A673 (cell line): Measurements from ENCODE around the gene PCBP4. TPM values are rescaled to one million over a fixed set of nuclear protein-coding genes. Genes with fewer than 3 reads are reported as not detected.

Experiments used
- BruUV-seq: library from RNA; stranded (reverse); fragments of 400-500 nt; replicated peaks from 2 replicates; lab custom pipeline; 2021; lab: Mats Ljungman, UMichigan
- CTCF ChIA-PET: fragments of 300-600 bp; sonication (Branson Sonifier 250); formaldehyde crosslinking; loops from one replicate; lab custom pipeline; 2022; ENCODE audit warnings: antibody characterized with exemption; lab: Charles Lee
- POLR2A ChIA-PET: fragments of 300-600 bp; sonication (Branson Sonifier 250); formaldehyde crosslinking; loops from one replicate; lab custom pipeline; 2022; ENCODE audit warnings: antibody characterized with exemption; ENCODE audit not compliant: low non-redundant PET; lab: Charles Lee
- DNase-seq: peaks from one replicate; pipeline ENCODE4 v3.0.0-alpha.2; 2015; ENCODE audit warnings: low spot score
- H3K27ac ChIP-seq: fragments of 200-600 bp; sonication (generic); 2 replicates; pipeline ENCODE4 v1.5.1; 2016; ENCODE audit warnings: mixed run types, low read depth, mild to moderate bottlenecking, mixed read lengths, antibody characterized with exemption, low read length; ENCODE audit not compliant: poor library complexity, severe bottlenecking
- H3K27me3 ChIP-seq: fragments of 200-600 bp; sonication (generic); replicated peaks from 2 replicates; pipeline ENCODE4 v1.6.1; 2017; ENCODE audit warnings: mixed run types, low read depth, mild to moderate bottlenecking, mixed read lengths, antibody characterized with exemption, low read length; ENCODE audit not compliant: insufficient read depth, poor library complexity
- H3K36me3 ChIP-seq: fragments of 200-600 bp; sonication (generic); 2 replicates; pipeline ENCODE4 v1.6.1; 2016; ENCODE audit warnings: mixed run types, mild to moderate bottlenecking, mixed read lengths, antibody characterized with exemption, low read length; ENCODE audit not compliant: insufficient read depth, poor library complexity, severe bottlenecking
- H3K4me1 ChIP-seq: fragments of 200-600 bp; sonication (generic); 2 replicates; pipeline ENCODE4 v1.6.1; 2017; ENCODE audit warnings: mixed run types, mild to moderate bottlenecking, mixed read lengths, antibody characterized with exemption, low read length; ENCODE audit not compliant: insufficient read depth, poor library complexity, severe bottlenecking
- H3K4me3 ChIP-seq: fragments of 200-600 bp; sonication (generic); 2 replicates; pipeline ENCODE4 v1.5.1; 2016; ENCODE audit warnings: low read depth, mixed run types, mild to moderate bottlenecking, mixed read lengths, low read length; ENCODE audit not compliant: poor library complexity, severe bottlenecking
- H3K9me3 ChIP-seq: fragments of 200-600 bp; sonication (generic); 2 replicates; pipeline ENCODE4 v1.6.1; 2016; ENCODE audit warnings: mixed run types, low read depth, mild to moderate bottlenecking, mixed read lengths, antibody characterized with exemption, low read length; ENCODE audit not compliant: poor library complexity, severe bottlenecking
- CTCF ChIP-seq: fragments of 300-800, 200-600 bp; sonication (generic); conservative IDR thresholded peaks from 2 replicates; pipeline ENCODE4 v1.5.1; 2017; ENCODE audit warnings: low read depth, mild to moderate bottlenecking, antibody characterized with exemption, low read length, moderate library complexity, mixed read lengths
- EZH2 ChIP-seq: fragments of 200-600 bp; sonication (generic); IDR thresholded peaks from 2 replicates; pipeline ENCODE4 v1.6.1; 2017; ENCODE audit warnings: borderline replicate concordance, low read depth, mild to moderate bottlenecking, mixed read lengths, antibody characterized with exemption, low read length; ENCODE audit not compliant: poor library complexity, severe bottlenecking
- intact Hi-C: fragments of 100-400 bp; cut with micrococcal nuclease; formaldehyde crosslinking; loops from one replicate; pipeline ENCODE4 v1.10.0; 2022; ENCODE audit not compliant: unreplicated experiment
- total RNA-seq: library from RNA; stranded (reverse); gene quantifications from 2 replicates; pipeline ENCODE4 v1.2.3, GENCODE V29; 2021

The PCBP4 gene
- total RNA-seq, 1 experiment from 2014 or later, result 5.3 TPM

DNA sequence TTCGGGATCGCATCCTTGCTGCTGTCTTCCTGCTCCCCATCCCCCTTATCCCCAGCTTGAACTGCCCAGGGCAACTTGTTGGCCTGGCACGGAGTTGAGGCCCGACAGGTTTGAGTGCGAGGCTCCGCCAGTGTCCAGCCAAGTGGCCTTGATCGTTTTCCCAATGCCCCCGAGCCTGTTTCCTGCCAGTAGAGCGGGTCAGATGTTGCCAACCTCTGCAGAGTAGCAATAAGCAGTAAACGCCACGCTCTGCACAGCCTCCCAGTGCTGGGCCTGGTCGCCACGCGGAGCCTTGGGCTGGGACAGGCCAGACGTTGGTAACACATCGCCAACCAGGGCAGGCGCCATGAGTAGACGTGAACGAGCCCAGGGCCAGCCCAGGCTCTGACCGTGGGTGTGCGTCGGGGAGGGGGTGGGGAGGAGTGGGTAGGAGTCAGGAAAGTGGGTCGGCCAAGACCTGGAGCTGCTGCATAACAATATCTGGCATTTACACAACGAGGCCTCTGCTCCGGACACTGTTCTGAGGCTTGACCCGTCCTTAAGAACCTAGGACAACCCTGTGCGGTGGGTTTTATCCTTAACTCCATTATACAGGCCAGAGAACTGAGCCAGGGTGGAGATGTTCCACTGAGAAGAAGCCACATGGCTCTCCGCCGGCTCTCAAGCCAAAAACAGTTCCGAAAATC, 7.2 kb upstream of the PCBP4 start:
- DNase-seq, result no peak
- no peak overlapping the region for H3K27ac ChIP-seq
- H3K27me3 ChIP-seq, result no peaks in the 10 kb centered on the region
- intact Hi-C loops, result loop anchor here (2.0 kb wide), 1 partner anchor 32 kb away; the partner anchor contains the start of gene PARP3
- ChIA-PET CTCF (interaction anchor here (1.0 kb wide), 2 partner anchors 19 to 83 kb away, joined by 3 to 6 read pairs; partner anchors contain the start of gene GPR62), POLR2A (no interaction called here)
- H3K36me3 ChIP-seq, result no peaks in the 10 kb centered on the region
- TF ChIP-seq CTCF (no peak), EZH2 (no peak)
- peak overlapping the region; percentile 63 for H3K4me3 ChIP-seq
- H3K4me1 ChIP-seq, result peaks cover 8% of the 10 kb centered on the region
- no peaks in the 10 kb centered on the region for H3K9me3 ChIP-seq
- no TSS peak for BruUV-seq

DNA sequence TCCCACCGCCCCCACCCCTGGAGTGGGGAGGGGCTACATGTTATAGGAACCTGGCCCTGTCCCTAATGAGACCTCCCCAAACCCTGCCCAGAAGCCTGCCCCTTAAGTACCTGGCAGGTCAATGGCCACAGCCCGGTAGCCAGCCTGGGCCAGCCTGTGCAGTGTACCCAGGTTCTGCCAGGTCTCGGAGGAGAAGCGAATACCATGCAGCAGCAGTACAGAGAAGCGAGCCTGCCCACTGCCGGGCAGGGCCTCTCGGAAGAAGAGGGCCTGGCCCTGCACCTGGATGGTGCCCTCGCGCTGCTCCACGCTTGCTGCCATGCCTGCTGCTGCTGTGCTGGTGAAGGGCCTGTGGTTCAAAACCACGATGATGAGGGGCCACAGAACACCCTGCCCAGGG, 4.1 kb upstream of the PCBP4 start:
- ChIA-PET POLR2A (no interaction called here), CTCF (interaction anchor here (0.6 kb wide), 1 partner anchor 14 kb away, joined by 4 read pairs; no protein-coding TSS in a partner anchor)
- Histone ChIP-seq H3K27ac (no peak overlapping the region), H3K4me3 (no peak overlapping the region), H3K27me3 (no peaks in the 10 kb centered on the region), H3K4me1 (peaks cover 8% of the 10 kb centered on the region), H3K36me3 (no peaks in the 10 kb centered on the region), H3K9me3 (no peaks in the 10 kb centered on the region)
- no peak for TF ChIP-seq CTCF
- TF ChIP-seq EZH2, result no peak
- no peak for DNase-seq
- BruUV-seq, result no TSS peak
- intact Hi-C loops, result no loop called here

- intact Hi-C loops, result no loop called here
- BruUV-seq, result no TSS peak
- TF ChIP-seq CTCF, result no peak
- no peak for TF ChIP-seq EZH2
- peaks cover 8% of the 10 kb centered on the region for H3K4me1 ChIP-seq
- no peaks in the 10 kb centered on the region for H3K9me3 ChIP-seq
- POLR2A ChIA-PET, result no interaction called here
- DNase-seq, result no peak
- CTCF ChIA-PET, result no interaction called here
- no peaks in the 10 kb centered on the region for H3K27me3 ChIP-seq
- no peaks in the 10 kb centered on the region for H3K36me3 ChIP-seq
- no peak overlapping the region for H3K27ac ChIP-seq
- no peak overlapping the region for H3K4me3 ChIP-seq
Measured at GRCh38 chr3:51970606-51971300, 3.5 kb upstream of the PCBP4 start.
